Hepatocyte (in vitro differentiated cells): ENCODE data around the gene USP37.

Experiments used
- EZH2 ChIP-seq: fragments of 200-600 bp; sonication (generic); IDR thresholded peaks from 2 replicates; pipeline ENCODE4 v1.6.1; 2016; ENCODE audit warnings: antibody characterized with exemption, mild to moderate bottlenecking, borderline replicate concordance
- TF ChIP-seq, protein P1 (sequence below): fragments of 200-600 bp; sonication (generic); IDR thresholded peaks from 2 replicates; pipeline ENCODE4 v1.5.1; 2016; ENCODE audit warnings: antibody characterized with exemption, mild to moderate bottlenecking; ENCODE audit not compliant: poor library complexity

DNA sequence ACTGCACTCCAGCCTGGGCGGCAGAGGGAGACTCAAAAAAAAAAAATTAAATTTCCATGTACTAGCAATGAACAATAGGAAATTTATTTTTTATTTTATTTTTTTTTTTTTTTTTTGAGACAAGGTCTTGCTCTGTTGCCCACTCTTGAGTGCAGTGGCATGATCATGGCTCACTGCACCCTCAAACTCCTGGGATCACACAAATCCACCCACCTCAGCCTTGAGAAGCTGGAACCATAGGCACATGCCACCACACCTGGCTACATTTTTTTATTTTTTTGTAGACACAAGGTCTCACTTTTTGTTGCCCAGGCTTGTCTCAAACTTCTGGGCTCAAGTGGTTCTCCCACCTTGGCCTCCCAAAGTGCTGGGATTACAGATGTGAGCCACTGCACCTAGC lies 17.4 kb upstream of the USP37 start:
- TF ChIP-seq, protein P1, sequence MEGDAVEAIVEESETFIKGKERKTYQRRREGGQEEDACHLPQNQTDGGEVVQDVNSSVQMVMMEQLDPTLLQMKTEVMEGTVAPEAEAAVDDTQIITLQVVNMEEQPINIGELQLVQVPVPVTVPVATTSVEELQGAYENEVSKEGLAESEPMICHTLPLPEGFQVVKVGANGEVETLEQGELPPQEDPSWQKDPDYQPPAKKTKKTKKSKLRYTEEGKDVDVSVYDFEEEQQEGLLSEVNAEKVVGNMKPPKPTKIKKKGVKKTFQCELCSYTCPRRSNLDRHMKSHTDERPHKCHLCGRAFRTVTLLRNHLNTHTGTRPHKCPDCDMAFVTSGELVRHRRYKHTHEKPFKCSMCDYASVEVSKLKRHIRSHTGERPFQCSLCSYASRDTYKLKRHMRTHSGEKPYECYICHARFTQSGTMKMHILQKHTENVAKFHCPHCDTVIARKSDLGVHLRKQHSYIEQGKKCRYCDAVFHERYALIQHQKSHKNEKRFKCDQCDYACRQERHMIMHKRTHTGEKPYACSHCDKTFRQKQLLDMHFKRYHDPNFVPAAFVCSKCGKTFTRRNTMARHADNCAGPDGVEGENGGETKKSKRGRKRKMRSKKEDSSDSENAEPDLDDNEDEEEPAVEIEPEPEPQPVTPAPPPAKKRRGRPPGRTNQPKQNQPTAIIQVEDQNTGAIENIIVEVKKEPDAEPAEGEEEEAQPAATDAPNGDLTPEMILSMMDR = no peak
- no peak for TF ChIP-seq EZH2
